ENCODE measurements around the gene INHBA. TPM values are rescaled to one million over a fixed set of nuclear protein-coding genes. Genes with fewer than 3 reads are reported as not detected.

Gene INHBA
- total RNA-seq, 1 donor from 2014 or later, result 5.0 TPM

DNA sequence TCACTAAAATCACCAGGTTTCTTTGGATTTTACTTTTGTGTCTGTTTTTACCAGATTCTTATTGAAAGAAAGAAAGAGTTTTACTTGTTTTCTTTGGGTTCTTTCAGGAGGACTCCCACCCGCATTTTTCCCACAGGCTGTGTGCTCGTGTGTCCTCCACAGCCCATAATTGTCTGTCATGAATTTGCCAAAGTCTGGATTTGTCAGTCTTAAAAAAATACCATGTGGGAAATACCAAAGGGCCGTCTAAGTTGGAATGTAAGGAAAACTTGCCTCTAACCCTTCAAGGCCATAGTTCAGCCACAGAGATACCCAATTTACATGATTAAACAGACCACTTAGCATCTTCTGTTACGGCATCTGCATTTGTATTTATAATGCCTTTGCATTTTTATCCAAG is 41.3 kb upstream of the INHBA start:
- DNase-seq (ENCODE audit: low read depth) (no peak), FAIRE-seq (no peak)
- TF ChIP-seq, protein P1, sequence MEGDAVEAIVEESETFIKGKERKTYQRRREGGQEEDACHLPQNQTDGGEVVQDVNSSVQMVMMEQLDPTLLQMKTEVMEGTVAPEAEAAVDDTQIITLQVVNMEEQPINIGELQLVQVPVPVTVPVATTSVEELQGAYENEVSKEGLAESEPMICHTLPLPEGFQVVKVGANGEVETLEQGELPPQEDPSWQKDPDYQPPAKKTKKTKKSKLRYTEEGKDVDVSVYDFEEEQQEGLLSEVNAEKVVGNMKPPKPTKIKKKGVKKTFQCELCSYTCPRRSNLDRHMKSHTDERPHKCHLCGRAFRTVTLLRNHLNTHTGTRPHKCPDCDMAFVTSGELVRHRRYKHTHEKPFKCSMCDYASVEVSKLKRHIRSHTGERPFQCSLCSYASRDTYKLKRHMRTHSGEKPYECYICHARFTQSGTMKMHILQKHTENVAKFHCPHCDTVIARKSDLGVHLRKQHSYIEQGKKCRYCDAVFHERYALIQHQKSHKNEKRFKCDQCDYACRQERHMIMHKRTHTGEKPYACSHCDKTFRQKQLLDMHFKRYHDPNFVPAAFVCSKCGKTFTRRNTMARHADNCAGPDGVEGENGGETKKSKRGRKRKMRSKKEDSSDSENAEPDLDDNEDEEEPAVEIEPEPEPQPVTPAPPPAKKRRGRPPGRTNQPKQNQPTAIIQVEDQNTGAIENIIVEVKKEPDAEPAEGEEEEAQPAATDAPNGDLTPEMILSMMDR (IDR thresholded peaks at IDR 0.05; ENCODE audit: insufficient read depth, low read length, severe bottlenecking), result no peak
- H3K36me3 ChIP-seq (ENCODE audit: control insufficient read depth, insufficient read depth, low read length), result no peaks in the 10 kb centered on the region
- H3K27me3 ChIP-seq (ENCODE audit: control insufficient read depth, insufficient read depth, low read length), result no peaks in the 10 kb centered on the region
- H3K4me3 ChIP-seq (ENCODE audit: low read depth, low read length), result no peak overlapping the region

DNA sequence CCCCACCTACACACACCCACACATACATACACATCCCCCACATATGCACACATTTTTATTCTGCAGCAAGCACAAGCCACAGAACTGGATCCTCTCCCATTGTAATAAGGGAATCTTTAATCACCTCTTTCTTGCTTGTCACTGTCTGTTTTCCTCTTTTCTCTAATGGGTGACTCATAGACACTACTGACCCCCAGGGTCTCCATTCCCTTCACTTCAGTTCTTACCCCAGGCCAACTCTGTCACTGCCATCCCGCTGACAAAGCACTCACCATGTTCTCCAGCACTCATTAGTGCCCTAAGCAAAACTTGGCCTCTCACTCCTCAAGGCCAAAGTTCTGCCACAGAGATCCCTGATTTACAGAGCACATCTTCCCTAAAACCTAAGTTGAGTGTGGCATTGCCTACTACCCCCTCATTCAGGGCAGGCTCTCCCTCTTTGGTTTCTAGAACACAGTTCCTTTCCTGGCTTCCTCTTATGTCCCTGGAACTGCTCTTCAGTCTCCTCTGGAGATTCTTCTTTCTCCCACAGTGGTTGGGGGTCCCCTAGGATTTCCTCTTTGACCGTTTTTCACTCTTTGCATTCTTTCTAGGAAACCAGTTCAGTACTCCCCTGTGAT is 39.6 kb upstream of the INHBA start:
- Histone ChIP-seq H3K27me3 (ENCODE audit: control insufficient read depth, insufficient read depth, low read length) (no peaks in the 10 kb centered on the region), H3K4me3 (ENCODE audit: low read depth, low read length) (no peak overlapping the region), H3K36me3 (ENCODE audit: control insufficient read depth, insufficient read depth, low read length) (no peaks in the 10 kb centered on the region)
- TF ChIP-seq, protein P1 (IDR thresholded peaks at IDR 0.05; ENCODE audit: insufficient read depth, low read length, severe bottlenecking), result no peak
- no peak for FAIRE-seq
- DNase-seq (ENCODE audit: low read depth), result no peak

DNA sequence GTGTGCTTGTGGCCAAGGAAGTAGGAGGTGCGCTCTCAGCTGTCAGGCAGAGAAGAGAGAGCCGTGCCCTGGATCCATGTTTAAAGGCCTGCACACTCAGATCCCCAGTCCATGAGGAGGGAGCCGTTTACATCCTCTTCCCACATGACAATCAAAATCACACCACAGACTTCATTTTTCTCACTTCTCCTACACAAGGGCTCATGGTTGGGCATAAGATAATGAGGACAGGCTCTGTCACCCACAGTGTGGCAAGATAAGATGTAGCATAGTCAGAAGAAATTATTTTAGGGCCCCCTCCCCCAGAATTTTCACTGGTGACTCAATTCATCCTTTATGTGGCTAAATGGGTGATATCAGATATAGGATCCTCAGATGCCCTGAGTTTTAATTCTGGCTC is 35.9 kb upstream of the INHBA start:
- TF ChIP-seq, protein P1 (IDR thresholded peaks at IDR 0.05; ENCODE audit: insufficient read depth, low read length, severe bottlenecking), result no peak
- DNase-seq (ENCODE audit: low read depth) (no peak), FAIRE-seq (peak; percentile 13)
- no peak overlapping the region for H3K4me3 ChIP-seq (ENCODE audit: low read depth, low read length)
- H3K36me3 ChIP-seq (ENCODE audit: control insufficient read depth, insufficient read depth, low read length), result no peaks in the 10 kb centered on the region
- H3K27me3 ChIP-seq (ENCODE audit: control insufficient read depth, insufficient read depth, low read length), result no peaks in the 10 kb centered on the region

DNA sequence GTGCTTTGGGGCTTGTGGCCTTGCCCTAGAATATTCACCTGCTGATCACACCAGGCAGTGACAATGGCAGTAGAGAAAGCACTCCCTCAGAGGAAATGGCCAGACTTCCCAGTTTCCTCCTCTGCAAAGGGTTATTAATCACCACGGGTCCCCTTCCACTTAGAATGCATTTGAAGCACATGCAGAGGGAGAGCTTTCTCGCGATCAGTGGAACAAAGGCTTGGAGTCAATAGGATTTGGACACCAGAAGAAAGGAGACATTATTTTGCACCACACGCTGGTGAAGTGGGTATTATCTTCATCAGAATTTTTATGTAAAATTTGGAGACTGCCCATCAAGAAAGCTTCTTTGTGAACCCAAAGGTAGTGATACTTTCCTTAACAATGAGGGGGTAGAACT is 35.4 kb upstream of the INHBA start:
- Histone ChIP-seq H3K4me3 (ENCODE audit: low read depth, low read length) (no peak overlapping the region), H3K27me3 (ENCODE audit: control insufficient read depth, insufficient read depth, low read length) (no peaks in the 10 kb centered on the region), H3K36me3 (ENCODE audit: control insufficient read depth, insufficient read depth, low read length) (no peaks in the 10 kb centered on the region)
- TF ChIP-seq, protein P1 (IDR thresholded peaks at IDR 0.05; ENCODE audit: insufficient read depth, low read length, severe bottlenecking), result no peak
- DNase-seq (ENCODE audit: low read depth) (no peak), FAIRE-seq (no peak)

DNA sequence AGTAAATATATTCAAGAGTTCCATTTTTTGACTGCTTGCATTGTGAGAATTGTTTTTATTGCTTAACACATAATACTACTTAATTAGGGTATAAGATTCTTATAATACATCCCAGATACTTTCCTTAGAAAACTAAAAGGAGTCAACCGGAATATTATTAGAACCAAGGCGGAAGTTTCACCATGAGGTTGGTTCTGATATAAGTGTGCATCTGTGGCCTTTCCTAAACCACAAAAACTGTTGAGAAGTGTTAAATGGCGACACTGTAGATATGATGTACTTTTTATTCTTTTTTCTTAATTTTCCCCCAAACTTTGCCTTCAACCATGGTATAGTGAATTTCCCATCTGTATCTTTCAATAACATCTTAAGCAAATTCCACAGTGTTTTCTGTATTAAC is 32.3 kb upstream of the INHBA start:
- no peak for DNase-seq (ENCODE audit: low read depth)
- Histone ChIP-seq H3K36me3 (ENCODE audit: control insufficient read depth, insufficient read depth, low read length) (no peaks in the 10 kb centered on the region), H3K27me3 (ENCODE audit: control insufficient read depth, insufficient read depth, low read length) (no peaks in the 10 kb centered on the region), H3K4me3 (ENCODE audit: low read depth, low read length) (no peak overlapping the region)
- TF ChIP-seq, protein P1 (IDR thresholded peaks at IDR 0.05; ENCODE audit: insufficient read depth, low read length, severe bottlenecking), result no peak
- no peak for FAIRE-seq

DNA sequence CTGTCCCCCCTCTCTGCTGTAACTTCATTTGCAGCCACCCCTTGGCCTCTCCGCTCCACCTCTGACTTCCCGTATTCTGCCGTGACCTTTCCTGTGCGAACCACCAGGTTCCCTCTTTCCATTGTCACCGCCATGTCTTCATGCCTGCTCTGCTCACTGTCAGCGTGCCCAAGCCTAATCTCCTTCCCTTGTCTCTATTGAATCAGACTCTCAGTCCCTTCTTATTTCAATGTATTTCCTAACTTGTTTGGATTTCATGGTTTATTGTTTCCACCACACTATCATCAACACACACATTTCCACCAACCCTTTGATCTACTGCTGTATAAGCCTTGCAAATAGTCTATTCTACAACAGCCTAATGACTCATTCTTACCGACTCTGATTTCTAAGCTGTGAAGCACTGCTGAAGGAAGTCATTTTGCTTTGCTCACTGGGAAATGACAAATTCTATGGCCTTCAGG is 30.0 kb upstream of the INHBA start:
- FAIRE-seq (no peak), DNase-seq (ENCODE audit: low read depth) (peak; percentile 37)
- H3K36me3 ChIP-seq (ENCODE audit: control insufficient read depth, insufficient read depth, low read length), result no peaks in the 10 kb centered on the region

More for the DNA sequence above, 30.0 kb upstream of the INHBA start:
- Histone ChIP-seq H3K4me3 (ENCODE audit: low read depth, low read length) (no peak overlapping the region), H3K27me3 (ENCODE audit: control insufficient read depth, insufficient read depth, low read length) (no peaks in the 10 kb centered on the region)
- TF ChIP-seq, protein P1 (IDR thresholded peaks at IDR 0.05; ENCODE audit: insufficient read depth, low read length, severe bottlenecking), result no peak

Data from bronchial epithelial cell (primary cell).